ENCODE results near the gene CREB3L1. TPM values are rescaled to one million over a fixed set of nuclear protein-coding genes. Genes with fewer than 3 reads are reported as not detected.

CREB3L1 gene
- total RNA-seq, 1 donor from 2014 or later: 0.43 TPM

GRCh38 chr11:46356924-46357482 lies 79.5 kb downstream of the CREB3L1 start:
- Mint-ChIP-seq H3K27me3 (ENCODE audit: insufficient read depth, low read depth) (peaks cover 9% of the 10 kb centered on the region), H3K4me3 (no peak overlapping the region), H3K4me1 (peaks cover 43% of the 10 kb centered on the region), H3K9me3 (no peaks in the 10 kb centered on the region), H3K27ac (peak overlapping the region; percentile 57), H3K36me3 (no peaks in the 10 kb centered on the region)
- DNase-seq (ENCODE audit: low spot score): no peak
- Histone ChIP-seq H3K9me3 (ENCODE audit: low read depth) (no peaks in the 10 kb centered on the region), H3K4me2 (no peak overlapping the region), H4K20me1 (ENCODE audit: low read depth) (peaks cover 41% of the 10 kb centered on the region), H3K36me3 (no peaks in the 10 kb centered on the region), H3K27me3 (no peaks in the 10 kb centered on the region), H3K4me1 (peaks cover 42% of the 10 kb centered on the region), H3F3A (ENCODE audit: low read depth) (peaks cover 17% of the 10 kb centered on the region), H3K9ac (no peak overlapping the region), H2AFZ (replicated peaks) (no peak overlapping the region), H3K27ac (no peak overlapping the region), H3K79me2 (ENCODE audit: low read depth) (peaks cover 83% of the 10 kb centered on the region), H3K4me3 (no peak overlapping the region)
- no peak for TF ChIP-seq EZH2 (IDR thresholded peaks at IDR 0.05)
- no peak for TF ChIP-seq EZH2phosphoT487 (IDR thresholded peaks at IDR 0.05)
- no peak for TF ChIP-seq CTCF (IDR thresholded peaks at IDR 0.05)

- H3K9me3 Mint-ChIP-seq: no peaks in the 10 kb centered on the region
- no peak overlapping the region for H3K27ac ChIP-seq
Observed at GRCh38 chr11:46357483-46357936, 80.0 kb downstream of the CREB3L1 start.

GRCh38 chr11:46359953-46360352 lies 82.5 kb downstream of the CREB3L1 start:
- peaks cover 63% of the 10 kb centered on the region for H3K79me2 ChIP-seq (ENCODE audit: low read depth)

More at GRCh38 chr11:46357483-46357936, 80.0 kb downstream of the CREB3L1 start:
- no peak overlapping the region for H3K4me2 ChIP-seq
- peaks cover 46% of the 10 kb centered on the region for H3K4me1 Mint-ChIP-seq
- no peak overlapping the region for H3K27ac Mint-ChIP-seq
- peaks cover 38% of the 10 kb centered on the region for H3K4me1 ChIP-seq
- H3K9me3 ChIP-seq (ENCODE audit: low read depth): no peaks in the 10 kb centered on the region
- peaks cover 39% of the 10 kb centered on the region for H4K20me1 ChIP-seq (ENCODE audit: low read depth)
- TF ChIP-seq CTCF (IDR thresholded peaks at IDR 0.05) (no peak), EZH2phosphoT487 (IDR thresholded peaks at IDR 0.05) (no peak), EZH2 (IDR thresholded peaks at IDR 0.05) (no peak)
- no peak for DNase-seq (ENCODE audit: low spot score)
- H3K36me3 Mint-ChIP-seq: no peaks in the 10 kb centered on the region
- H3K79me2 ChIP-seq (ENCODE audit: low read depth): peaks cover 83% of the 10 kb centered on the region
- H3K4me3 ChIP-seq: no peak overlapping the region
- H3K27me3 Mint-ChIP-seq (ENCODE audit: insufficient read depth, low read depth): peaks cover 9% of the 10 kb centered on the region
- H3K27me3 ChIP-seq: no peaks in the 10 kb centered on the region
- H2AFZ ChIP-seq (replicated peaks): no peak overlapping the region
- no peak overlapping the region for H3K9ac ChIP-seq
- H3F3A ChIP-seq (ENCODE audit: low read depth): peaks cover 17% of the 10 kb centered on the region
- H3K4me3 Mint-ChIP-seq: no peak overlapping the region
- H3K36me3 ChIP-seq: no peaks in the 10 kb centered on the region

More at GRCh38 chr11:46359953-46360352, 82.5 kb downstream of the CREB3L1 start:
- no peak for TF ChIP-seq CTCF (IDR thresholded peaks at IDR 0.05)
- no peak for TF ChIP-seq EZH2phosphoT487 (IDR thresholded peaks at IDR 0.05)
- no peak for TF ChIP-seq EZH2 (IDR thresholded peaks at IDR 0.05)
- Histone ChIP-seq H3K9me3 (ENCODE audit: low read depth) (no peaks in the 10 kb centered on the region), H3F3A (ENCODE audit: low read depth) (peaks cover 14% of the 10 kb centered on the region), H2AFZ (replicated peaks) (no peak overlapping the region), H3K36me3 (no peaks in the 10 kb centered on the region), H3K4me1 (peaks cover 40% of the 10 kb centered on the region), H3K4me2 (no peak overlapping the region), H3K9ac (no peak overlapping the region), H3K4me3 (no peak overlapping the region), H4K20me1 (ENCODE audit: low read depth) (peaks cover 52% of the 10 kb centered on the region), H3K27me3 (no peaks in the 10 kb centered on the region), H3K27ac (no peak overlapping the region)
- no peak for DNase-seq (ENCODE audit: low spot score)
- H3K36me3 Mint-ChIP-seq: no peaks in the 10 kb centered on the region
- H3K27ac Mint-ChIP-seq: no peak overlapping the region
- peaks cover 40% of the 10 kb centered on the region for H3K4me1 Mint-ChIP-seq
- no peak overlapping the region for H3K4me3 Mint-ChIP-seq
- peaks cover 11% of the 10 kb centered on the region for H3K27me3 Mint-ChIP-seq (ENCODE audit: insufficient read depth, low read depth)
- no peaks in the 10 kb centered on the region for H3K9me3 Mint-ChIP-seq
